Vagina (tissue), 2 donors: ENCODE results near the gene KLHL29.

Experiments used
- POLR2AphosphoS5 ChIP-seq, 2 donors: sonication (generic); formaldehyde crosslinking; IDR thresholded peaks; one replicate each; pipeline ENCODE4 v1.9.0; 2017; ENCODE audit warnings: antibody characterized with exemption in 2 of 2, mild to moderate bottlenecking in 2 of 2, low read depth in 1 of 2; ENCODE audit not compliant: insufficient read depth in 1 of 2
- TF ChIP-seq, protein P1 (sequence below), 3 experiments: fragments of 450-650 bp in 2 of 3; fragments of 200-600 bp in 1 of 3; sonication (generic) in 1 of 3; IDR thresholded peaks; one replicate each; pipeline ENCODE4 v1.5.1; 2017 to 2019; ENCODE audit warnings: antibody characterized with exemption in 3 of 3, mild to moderate bottlenecking in 2 of 3, moderate library complexity in 2 of 3

DNA sequence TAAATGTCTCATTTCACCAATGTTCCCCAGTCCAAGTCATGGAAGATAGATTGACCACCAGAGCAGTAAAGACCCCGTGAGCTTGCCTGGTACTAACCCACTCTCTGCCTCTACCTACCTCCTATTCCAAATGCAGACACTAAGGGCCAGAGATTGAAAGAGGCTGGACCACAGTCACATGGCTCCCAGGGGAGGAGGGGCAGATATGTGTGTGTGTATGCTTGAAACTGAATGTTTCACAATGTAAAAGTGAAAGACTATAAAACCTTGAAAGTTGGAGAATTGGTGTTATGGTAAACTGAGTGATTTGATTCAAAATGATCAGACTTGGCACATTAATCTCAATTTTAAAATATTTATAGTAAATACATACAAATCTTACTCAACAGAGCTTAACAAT, 21.7 kb upstream of the KLHL29 start:
- TF ChIP-seq, protein P1, sequence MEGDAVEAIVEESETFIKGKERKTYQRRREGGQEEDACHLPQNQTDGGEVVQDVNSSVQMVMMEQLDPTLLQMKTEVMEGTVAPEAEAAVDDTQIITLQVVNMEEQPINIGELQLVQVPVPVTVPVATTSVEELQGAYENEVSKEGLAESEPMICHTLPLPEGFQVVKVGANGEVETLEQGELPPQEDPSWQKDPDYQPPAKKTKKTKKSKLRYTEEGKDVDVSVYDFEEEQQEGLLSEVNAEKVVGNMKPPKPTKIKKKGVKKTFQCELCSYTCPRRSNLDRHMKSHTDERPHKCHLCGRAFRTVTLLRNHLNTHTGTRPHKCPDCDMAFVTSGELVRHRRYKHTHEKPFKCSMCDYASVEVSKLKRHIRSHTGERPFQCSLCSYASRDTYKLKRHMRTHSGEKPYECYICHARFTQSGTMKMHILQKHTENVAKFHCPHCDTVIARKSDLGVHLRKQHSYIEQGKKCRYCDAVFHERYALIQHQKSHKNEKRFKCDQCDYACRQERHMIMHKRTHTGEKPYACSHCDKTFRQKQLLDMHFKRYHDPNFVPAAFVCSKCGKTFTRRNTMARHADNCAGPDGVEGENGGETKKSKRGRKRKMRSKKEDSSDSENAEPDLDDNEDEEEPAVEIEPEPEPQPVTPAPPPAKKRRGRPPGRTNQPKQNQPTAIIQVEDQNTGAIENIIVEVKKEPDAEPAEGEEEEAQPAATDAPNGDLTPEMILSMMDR (IDR thresholded peaks at IDR 0.05): no peak
- no peak for TF ChIP-seq POLR2AphosphoS5 (IDR thresholded peaks at IDR 0.05; ENCODE audit: insufficient read depth in 1 of 2, low read depth in 1 of 2)
